ENCODE measurements around the gene TRMT11.

DNA sequence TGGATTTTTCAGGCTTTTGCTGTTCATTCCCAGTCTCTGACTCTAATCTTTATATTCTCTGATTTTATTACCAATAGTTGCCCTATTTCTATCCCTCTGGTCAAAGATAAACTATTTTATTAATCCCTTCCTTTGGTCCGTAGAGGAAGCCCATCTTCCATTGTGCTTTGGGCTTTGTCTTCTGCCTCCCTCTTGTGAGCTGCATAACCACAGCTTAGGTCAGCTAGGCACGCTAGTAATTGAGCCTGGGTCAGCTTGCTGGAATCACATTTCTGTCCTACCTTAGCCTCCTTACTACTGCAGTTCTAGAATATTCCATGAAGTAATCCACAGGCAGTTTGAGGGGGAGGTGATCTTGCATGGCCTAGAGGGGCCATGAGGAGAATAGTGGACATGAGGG lies 49.4 kb downstream of the TRMT11 start:
- no peak for TF ChIP-seq EZH2phosphoT487 (IDR thresholded peaks at IDR 0.05; ENCODE audit: insufficient read depth, low read depth)
- no peak for TF ChIP-seq EZH2 (IDR thresholded peaks at IDR 0.05; ENCODE audit: insufficient read depth, poor library complexity, severe bottlenecking)
